ENCODE results near the gene IL4. TPM values are rescaled to one million over a fixed set of nuclear protein-coding genes. Genes with fewer than 3 reads are reported as not detected.
"Not testable (repeated sequence)": the region's sequence is repeated elsewhere in the genome, so short reads cannot be mapped to it uniquely, and the experiment has no call there.

Gene IL4
- total RNA-seq, 1 donor from 2014 or later: 12.7 TPM

DNA sequence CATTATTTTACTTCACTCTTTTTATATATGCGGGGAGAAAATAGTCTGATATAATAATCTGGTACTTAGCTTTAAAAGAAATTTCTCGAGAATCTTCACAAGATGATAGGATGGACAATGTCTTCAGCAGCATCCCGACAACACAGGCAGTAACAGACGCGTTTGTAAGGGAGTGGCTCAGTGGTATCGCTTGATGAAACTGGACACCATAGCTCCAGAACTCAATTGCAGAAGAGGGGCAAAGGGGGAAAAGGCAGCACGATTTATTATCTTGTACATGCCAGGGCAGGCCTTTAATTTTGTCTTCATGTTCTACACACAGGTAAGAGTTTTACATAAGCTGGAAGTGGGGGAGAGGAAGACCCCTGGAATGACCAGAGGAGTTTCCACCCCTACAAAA, 15.7 kb downstream of the IL4 start:
- intact Hi-C loops (cut with micrococcal nuclease): loop anchor here (1.0 to 2.0 kb wide), 2 partner anchors 11 to 61 kb away; no protein-coding TSS in a partner anchor

DNA sequence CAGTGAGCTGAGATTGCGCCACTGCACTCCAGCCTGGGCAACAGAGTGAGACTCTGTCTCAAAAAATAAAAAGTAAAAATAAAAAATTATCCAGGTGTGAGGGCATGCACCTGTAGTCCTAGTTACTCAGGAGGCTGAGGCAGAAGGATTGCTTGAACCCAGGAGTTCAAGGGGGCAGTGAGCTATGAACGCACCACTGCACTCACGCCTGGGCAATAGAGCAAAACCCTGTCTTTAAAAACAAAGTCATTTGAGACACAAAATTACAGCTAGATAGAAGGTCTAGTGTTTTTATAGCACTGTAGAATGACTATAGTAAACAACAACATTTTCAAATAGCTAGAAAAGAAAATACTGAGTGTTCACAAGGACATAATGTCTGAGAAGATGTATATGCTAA, 16.4 kb downstream of the IL4 start:
- intact Hi-C loops (cut with micrococcal nuclease): no loop called here

DNA sequence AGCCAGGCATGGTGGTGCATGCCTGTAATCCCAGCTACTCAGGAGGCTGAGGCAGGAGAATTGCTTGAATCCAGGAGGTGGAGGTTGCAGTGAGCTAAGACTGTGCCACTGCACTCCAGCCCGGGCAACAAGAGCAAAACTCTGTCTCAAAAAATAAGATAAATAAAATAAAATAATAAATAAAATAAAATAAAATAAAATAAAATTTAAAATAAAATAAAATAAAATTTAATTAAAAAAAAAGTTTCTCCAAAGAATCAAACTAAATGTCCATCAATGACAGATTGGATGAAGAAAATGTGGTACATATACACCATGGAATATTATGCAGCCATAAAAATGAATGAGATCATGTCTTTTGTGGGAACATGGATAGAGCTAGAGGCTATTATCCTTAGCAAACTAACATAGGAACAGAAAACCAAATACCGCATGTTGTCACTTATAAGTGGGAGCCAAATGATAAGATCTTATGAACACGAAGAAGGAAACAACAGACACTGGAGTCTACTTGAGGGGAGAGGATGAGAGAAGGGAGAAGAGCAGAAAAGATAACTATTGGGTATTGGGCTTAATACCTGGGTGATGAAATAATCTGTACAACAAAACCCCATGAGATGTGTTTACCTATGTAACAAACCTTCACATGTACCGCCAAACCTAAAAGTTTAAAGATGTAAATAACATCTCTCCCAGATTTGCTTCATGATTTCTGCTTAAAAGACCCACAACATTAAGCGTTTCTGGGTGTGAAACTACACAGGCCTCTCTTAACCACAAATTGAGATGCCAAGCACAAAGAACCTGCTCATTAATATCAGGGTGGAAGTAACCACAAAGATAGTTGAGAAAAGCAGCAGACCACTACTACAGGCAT, 18.2 kb downstream of the IL4 start:
- intact Hi-C loops (cut with micrococcal nuclease): not testable (repeated sequence)

DNA sequence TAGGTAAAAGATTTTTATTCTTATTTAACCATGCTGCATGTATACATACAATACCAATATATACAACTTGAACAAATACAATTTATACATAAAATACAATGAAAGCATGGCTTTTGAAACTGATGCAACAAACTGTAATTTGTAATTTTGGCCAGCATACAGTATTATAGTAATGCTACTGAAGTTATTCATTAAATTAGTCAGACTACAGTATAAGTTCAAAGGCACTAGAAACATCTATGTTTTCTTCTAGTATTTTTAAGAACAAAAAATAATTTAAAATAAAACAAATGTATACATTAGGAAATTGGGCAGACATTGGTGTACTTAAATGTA, 18.8 kb downstream of the IL4 start:
- intact Hi-C loops (cut with micrococcal nuclease): no loop called here

DNA sequence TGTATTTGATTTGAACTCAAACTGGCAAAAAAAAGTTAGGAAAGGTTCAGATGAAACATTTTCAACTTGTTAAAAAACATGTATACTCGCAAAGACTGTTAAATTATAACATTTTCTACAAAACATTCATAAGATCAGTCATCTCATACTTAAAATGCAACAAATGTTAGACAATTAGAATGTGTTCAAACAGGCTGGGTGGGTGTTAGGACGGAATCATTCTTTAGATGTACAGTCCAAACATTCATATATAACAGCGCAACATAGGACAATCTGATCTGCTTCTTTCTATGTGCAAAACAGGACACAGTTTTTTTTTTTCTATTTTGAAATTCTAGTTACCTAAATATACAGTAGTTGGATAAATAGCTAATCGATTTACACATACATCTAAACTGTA, 22.2 kb downstream of the IL4 start:
- intact Hi-C loops (cut with micrococcal nuclease): no loop called here

DNA sequence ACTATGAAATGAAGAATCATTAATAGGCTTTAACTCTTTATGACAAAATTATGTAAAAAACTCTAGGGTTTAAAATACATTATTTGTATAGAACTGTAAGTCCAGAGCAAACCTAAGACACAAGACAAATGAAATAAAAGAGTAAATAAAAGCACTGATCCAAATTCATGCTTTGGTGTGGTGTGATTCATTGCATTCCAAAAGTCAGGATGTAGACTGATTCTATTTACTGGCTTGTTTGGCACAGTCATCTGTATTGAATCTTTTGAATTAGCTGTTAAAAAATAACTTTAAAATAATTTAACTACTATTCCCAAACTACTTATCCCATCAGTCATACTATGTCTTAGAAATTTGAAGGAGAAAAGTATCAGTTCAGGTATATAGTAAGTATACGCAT, 31.1 kb downstream of the IL4 start:
- intact Hi-C loops (cut with micrococcal nuclease): no loop called here

DNA sequence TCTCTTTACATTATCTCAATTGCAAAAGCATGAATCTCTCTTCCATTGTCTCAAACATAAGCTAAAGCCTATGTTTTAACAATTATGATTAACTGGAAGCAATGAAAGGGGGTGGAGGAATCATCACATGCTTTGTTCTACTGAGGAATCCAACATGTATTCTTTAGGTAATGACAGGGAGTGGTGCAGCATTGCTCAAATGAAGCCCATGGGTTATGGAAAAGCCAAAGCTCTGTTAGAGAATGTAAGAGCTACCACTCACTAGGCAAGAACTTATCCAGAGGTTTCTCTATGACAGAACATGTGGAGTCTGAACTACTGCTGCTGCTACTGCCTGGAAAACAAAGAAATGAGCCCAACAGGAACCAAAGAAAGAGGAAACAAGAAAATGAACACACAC, 34.9 kb downstream of the IL4 start:
- intact Hi-C loops (cut with micrococcal nuclease): no loop called here

DNA sequence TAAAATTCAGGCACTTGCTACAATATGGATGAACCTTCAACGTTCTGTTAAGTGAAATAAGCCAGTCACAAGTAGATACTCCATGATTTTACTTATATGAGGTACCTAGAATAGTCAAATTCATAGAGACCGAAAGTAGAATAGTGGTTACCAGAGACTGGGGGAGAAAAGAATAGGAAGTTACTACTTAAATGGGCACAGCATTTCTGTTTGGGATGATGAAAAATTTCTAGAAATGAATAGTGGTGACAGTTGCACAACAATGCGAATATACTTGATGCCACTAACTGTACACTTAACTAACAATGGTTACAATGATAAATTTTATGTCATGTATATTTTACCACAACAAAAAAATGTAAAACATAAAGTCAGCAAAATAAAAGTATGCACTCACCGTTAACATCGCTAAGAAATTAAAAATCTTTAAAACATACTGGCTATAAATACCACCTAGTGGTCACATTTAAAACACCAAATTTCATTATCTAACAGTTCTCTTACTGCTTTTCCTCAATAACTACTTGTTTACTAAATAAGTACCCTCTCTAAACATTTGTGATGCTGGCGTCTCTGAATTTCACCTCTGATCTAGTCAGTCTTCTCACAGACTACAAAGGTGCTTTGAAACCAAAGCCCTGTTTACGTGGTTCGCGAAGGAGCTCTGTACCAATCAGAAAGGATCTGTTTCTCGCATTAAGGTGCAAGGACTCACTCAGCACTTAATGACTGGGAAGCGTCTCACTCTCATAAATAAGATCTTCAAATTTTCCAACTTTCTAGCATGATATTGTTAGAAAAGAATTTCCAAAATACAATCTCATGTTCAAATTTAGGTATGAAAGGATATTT, 40.9 kb downstream of the IL4 start:
- intact Hi-C loops (cut with micrococcal nuclease): loop anchor here (1.0 to 5.0 kb wide), 7 partner anchors 22 to 328 kb away; no protein-coding TSS in a partner anchor

DNA sequence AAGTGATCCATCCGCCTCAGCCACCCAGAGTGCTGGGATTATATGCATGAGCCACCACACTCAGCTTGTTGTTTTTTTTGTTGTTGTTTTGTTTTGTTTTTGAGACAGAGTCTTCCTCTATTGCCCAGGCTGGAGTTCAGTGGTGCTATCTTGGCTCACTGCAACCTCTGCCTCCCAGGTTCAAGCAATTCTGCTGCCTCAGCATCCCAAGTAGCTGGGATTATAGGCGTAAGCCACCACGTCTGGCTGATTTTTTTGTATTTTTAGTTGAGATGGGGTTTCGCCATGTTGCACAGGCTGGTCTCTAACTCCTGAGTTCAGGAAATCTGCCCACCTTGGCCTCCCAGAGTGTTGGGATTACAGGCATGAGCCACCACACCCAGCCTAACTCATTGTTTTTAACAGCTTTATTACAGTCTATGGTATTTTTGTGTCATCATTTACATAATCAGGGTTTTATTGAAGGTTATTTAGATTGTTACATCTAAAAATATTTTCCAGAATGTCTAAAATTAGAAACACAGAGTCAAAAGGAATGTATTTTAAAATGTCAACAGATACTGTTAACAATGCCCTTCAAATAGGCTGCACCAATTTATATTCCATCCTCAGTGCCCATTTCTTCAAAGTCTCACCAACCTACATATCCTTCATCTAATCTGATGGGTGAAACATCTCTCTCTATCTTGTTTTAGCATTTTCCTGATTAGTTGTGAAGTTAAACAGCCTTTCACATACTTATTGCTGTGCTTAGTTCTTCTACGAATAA, 44.9 kb downstream of the IL4 start:
- intact Hi-C loops (cut with micrococcal nuclease): no loop called here

DNA sequence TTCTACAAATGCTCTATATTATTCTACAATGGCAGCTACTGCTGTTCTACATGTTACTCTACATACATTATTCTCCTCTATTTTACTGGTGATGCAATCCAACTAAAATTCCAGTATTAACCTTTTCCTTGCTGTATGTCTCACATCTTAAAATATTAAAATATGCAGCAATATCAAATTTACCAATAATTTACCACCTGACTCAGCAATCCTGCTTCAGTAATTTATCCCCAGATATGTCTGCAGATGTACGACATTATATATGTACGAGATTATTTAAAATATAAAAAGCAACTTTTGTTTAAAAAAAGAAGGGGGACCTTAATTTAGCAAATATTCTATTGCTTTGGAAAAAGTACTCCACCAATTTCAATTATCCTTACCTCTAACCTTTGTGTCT, 52.0 kb downstream of the IL4 start:
- intact Hi-C loops (cut with micrococcal nuclease): no loop called here

DNA sequence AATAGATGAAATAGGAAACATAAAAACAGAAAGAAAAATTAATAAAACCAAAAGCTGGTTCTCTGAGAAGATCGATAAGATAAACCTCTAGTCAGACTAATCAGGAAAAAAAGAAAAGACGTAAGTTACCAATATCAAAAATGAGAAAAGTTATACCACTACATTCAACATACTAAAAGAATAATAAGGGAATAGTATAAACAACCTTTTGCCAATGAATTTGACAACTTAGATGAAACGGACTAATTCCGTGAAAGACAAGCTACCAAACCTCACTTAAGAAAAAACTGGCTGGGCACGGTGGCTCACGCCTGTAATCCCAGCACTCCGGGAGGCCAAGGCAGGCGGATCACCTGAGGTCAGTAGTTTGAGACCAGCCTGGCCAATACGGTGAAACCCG, 56.1 kb downstream of the IL4 start:
- intact Hi-C loops (cut with micrococcal nuclease): no loop called here

Other genes with a start within 250 kb of the IL4 start
- gene IRF1, start 183.2 kb upstream of the IL4 start, total RNA-seq: 533 and 545 TPM in 2 replicates
- gene IL5, start 130.5 kb upstream of the IL4 start, total RNA-seq: 0.34 and 0.39 TPM in 2 replicates
- 26.8 and 28.4 TPM in 2 replicates for gene RAD50, start 117.0 kb upstream of the IL4 start, total RNA-seq
- 130 and 131 TPM in 2 replicates for gene IL13, start 15.8 kb upstream of the IL4 start, total RNA-seq
- gene KIF3A, start 63.6 kb downstream of the IL4 start, total RNA-seq: 41.2 and 42.9 TPM in 2 replicates
- gene CCNI2, start 73.4 kb downstream of the IL4 start, total RNA-seq: 62.0 and 66.5 TPM in 2 replicates
- gene SEPTIN8, start 103.2 kb downstream of the IL4 start, total RNA-seq: 52.4 and 54.0 TPM in 2 replicates
- 0.51 TPM in 2 replicates for gene SOWAHA, start 139.3 kb downstream of the IL4 start, total RNA-seq
- gene SHROOM1, start 156.7 kb downstream of the IL4 start, total RNA-seq: 3.9 and 4.2 TPM in 2 replicates
- 0.22 and 0.37 TPM in 2 replicates for gene GDF9, start 192.5 kb downstream of the IL4 start, total RNA-seq
- 324 and 333 TPM in 2 replicates for gene UQCRQ, start 192.7 kb downstream of the IL4 start, total RNA-seq
- 2.7 and 3.8 TPM in 2 replicates for gene LEAP2, start 199.7 kb downstream of the IL4 start, total RNA-seq

All from T-helper 1 cell treated with Interleukin-12 subunit alpha and Interleukin-12 subunit beta and Interleukin-4 antibody, amounts not matched to agents 30 ng/mL and 1 ng/mL, for 36 hours (primary cell).